Neural cell (in vitro differentiated cells): ENCODE measurements around the gene OR8S1. TPM values are rescaled to one million over a fixed set of nuclear protein-coding genes. Genes with fewer than 3 reads are reported as not detected.
"Not testable (repeated sequence)": the region's sequence is repeated elsewhere in the genome, so short reads cannot be mapped to it uniquely, and the experiment has no call there.

Source experiments
- H2AFZ ChIP-seq: fragments of 200-600, 300-800 bp; sonication (generic), shearing (Covaris generic); 2 replicates; pipeline ENCODE4 v1.6.0; 2014; ENCODE audit warnings: low read depth, mild to moderate bottlenecking, antibody characterized with exemption, low read length, moderate library complexity
- H3F3A ChIP-seq: fragments of 200-600 bp; shearing (Covaris generic); 2 replicates; pipeline ENCODE4 v1.6.1; 2016; ENCODE audit warnings: mild to moderate bottlenecking, moderate library complexity, mixed read lengths, antibody characterized with exemption, low read length; ENCODE audit not compliant: insufficient read depth, poor library complexity, severe bottlenecking
- H3K27ac ChIP-seq: fragments of 200-600, 300-800 bp; sonication (generic), shearing (Covaris generic); 2 replicates; pipeline ENCODE4 v1.5.1; 2014; ENCODE audit warnings: mild to moderate bottlenecking, low read length, moderate library complexity
- H3K27me3 ChIP-seq: fragments of 300-800, 200-600 bp; sonication (generic), shearing (Covaris generic); 2 replicates; pipeline ENCODE4 v1.6.0; 2014; ENCODE audit warnings: mild to moderate bottlenecking, low read depth, low read length, moderate library complexity; ENCODE audit not compliant: insufficient read depth
- H3K36me3 ChIP-seq: fragments of 300-800, 200-600 bp; sonication (generic), shearing (Covaris generic); 2 replicates; pipeline ENCODE4 v1.5.1; 2014; ENCODE audit warnings: mild to moderate bottlenecking, antibody characterized with exemption, low read length, moderate library complexity; ENCODE audit not compliant: insufficient read depth
- H3K4me2 ChIP-seq: fragments of 300-800, 200-600 bp; sonication (generic), shearing (Covaris generic); 2 replicates; pipeline ENCODE4 v1.6.0; 2014; ENCODE audit warnings: mild to moderate bottlenecking, low read length
- H3K4me3 ChIP-seq: fragments of 300-800, 200-600 bp; sonication (generic), shearing (Covaris generic); 2 replicates; pipeline ENCODE4 v1.5.1; 2014; ENCODE audit warnings: mild to moderate bottlenecking, low read length, moderate library complexity
- H3K79me2 ChIP-seq: fragments of 200-600 bp; shearing (Covaris generic); replicated peaks from 2 replicates; pipeline ENCODE4 v1.6.0; 2014; ENCODE audit warnings: mild to moderate bottlenecking, low read length, moderate library complexity; ENCODE audit not compliant: insufficient read depth
- H3K9ac ChIP-seq: fragments of 300-800, 200-600 bp; sonication (generic), shearing (Covaris generic); 2 replicates; pipeline ENCODE4 v1.6.1; 2016; ENCODE audit warnings: mild to moderate bottlenecking, low read length, mixed read lengths
- H3K9me2 ChIP-seq: fragments of 200-600 bp; shearing (Covaris generic); 2 replicates; pipeline ENCODE4 v1.6.1; 2016; ENCODE audit warnings: mild to moderate bottlenecking, low read length, mixed read lengths; ENCODE audit not compliant: insufficient read depth
- H3K9me3 ChIP-seq: fragments of 200-600, 300-800 bp; sonication (generic), shearing (Covaris generic); 2 replicates; pipeline ENCODE4 v1.6.1; 2016; ENCODE audit warnings: mild to moderate bottlenecking, mixed run types, low read length, moderate library complexity, mixed read lengths
- H4K20me1 ChIP-seq: fragments of 200-600 bp; shearing (Covaris generic); 2 replicates; pipeline ENCODE4 v1.6.1; 2016; ENCODE audit warnings: mild to moderate bottlenecking, mixed run types; ENCODE audit not compliant: insufficient read depth
- EP300 ChIP-seq: fragments of 450-650 bp; conservative IDR thresholded peaks from 2 replicates; pipeline ENCODE4 v1.6.1; 2014; ENCODE audit warnings: antibody characterized with exemption, mild to moderate bottlenecking, moderate library complexity; ENCODE audit not compliant: poor library complexity, severe bottlenecking
- EZH2 ChIP-seq: fragments of 200-600, 300-800 bp; shearing (Covaris generic), sonication (generic); IDR thresholded peaks from 2 replicates; pipeline ENCODE4 v1.6.1; 2014; ENCODE audit warnings: antibody characterized with exemption, low read length, borderline replicate concordance, mild to moderate bottlenecking; ENCODE audit not compliant: insufficient read depth, poor library complexity, severe bottlenecking
- MXI1 ChIP-seq: fragments of 450-650 bp; conservative IDR thresholded peaks from 2 replicates; pipeline ENCODE4 v1.6.1; 2014; ENCODE audit warnings: antibody characterized with exemption, mild to moderate bottlenecking; ENCODE audit not compliant: poor library complexity, severe bottlenecking
- POLR2AphosphoS5 ChIP-seq: IDR thresholded peaks from 2 replicates; pipeline ENCODE4 v1.6.1; 2012
- RAD21 ChIP-seq: fragments of 450-650 bp; conservative IDR thresholded peaks from 2 replicates; pipeline ENCODE4 v1.6.1; 2014; ENCODE audit warnings: antibody characterized with exemption, mild to moderate bottlenecking, moderate library complexity
- SMC3 ChIP-seq: fragments of 450-650 bp; conservative IDR thresholded peaks from 2 replicates; pipeline ENCODE4 v1.6.1; 2014; ENCODE audit warnings: antibody characterized with exemption, mild to moderate bottlenecking, moderate library complexity; ENCODE audit not compliant: poor library complexity
- TAF1 ChIP-seq: IDR thresholded peaks from 2 replicates; pipeline ENCODE4 v1.6.1; 2012; ENCODE audit warnings: low read depth
- polyA plus RNA-seq: library from polyadenylated mRNA; depleted of rRNA; stranded (reverse); fragments of >200 nt; gene quantifications from 2 replicates; pipeline ENCODE4 v1.2.3, GENCODE V29; 2014
- TF ChIP-seq, protein P1 (sequence below): IDR thresholded peaks from 2 replicates; pipeline ENCODE4 v1.6.1; 2012; ENCODE audit warnings: borderline replicate concordance
- TF ChIP-seq, protein P2 (sequence below): fragments of 450-650 bp; IDR thresholded peaks from 2 replicates; pipeline ENCODE4 v1.5.1; 2014; ENCODE audit warnings: antibody characterized with exemption, mild to moderate bottlenecking, moderate library complexity; ENCODE audit not compliant: poor library complexity, severe bottlenecking

OR8S1 gene
- polyA plus RNA-seq, 1 donor from 2014 or later, result not detected

DNA sequence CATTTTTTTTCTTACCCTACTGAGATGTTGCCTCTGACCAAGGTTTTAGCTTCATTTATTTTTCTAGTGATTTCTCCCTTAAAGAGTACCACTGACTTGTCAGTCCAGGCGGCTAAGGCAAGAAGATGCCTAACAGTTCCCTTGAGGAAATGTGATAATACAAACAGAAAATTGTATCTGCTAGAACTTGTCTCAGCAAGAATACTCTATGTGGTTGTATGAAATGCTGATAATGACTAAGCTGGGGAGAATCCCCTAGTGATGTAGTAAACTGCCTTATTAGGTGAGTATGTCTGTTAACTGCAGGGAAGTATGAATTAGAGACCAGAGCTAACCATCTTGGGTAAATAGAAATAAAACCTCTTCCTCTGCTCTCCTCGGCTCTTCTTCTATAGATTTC lies 36.4 kb upstream of the OR8S1 start:
- Histone ChIP-seq H3K27ac (no peak overlapping the region), H3K4me3 (no peak overlapping the region), H2AFZ (no peak overlapping the region), H3K9me3 (no peaks in the 10 kb centered on the region), H3K36me3 (no peaks in the 10 kb centered on the region), H3F3A (no peaks in the 10 kb centered on the region), H3K9me2 (no peaks in the 10 kb centered on the region), H3K79me2 (no peaks in the 10 kb centered on the region), H3K27me3 (no peaks in the 10 kb centered on the region), H4K20me1 (no peaks in the 10 kb centered on the region), H3K9ac (no peak overlapping the region), H3K4me2 (no peak overlapping the region)
- TF ChIP-seq POLR2AphosphoS5 (no peak), TAF1 (no peak), SMC3 (no peak), EP300 (no peak), MXI1 (no peak), RAD21 (no peak), EZH2 (no peak)
- TF ChIP-seq, protein P1, sequence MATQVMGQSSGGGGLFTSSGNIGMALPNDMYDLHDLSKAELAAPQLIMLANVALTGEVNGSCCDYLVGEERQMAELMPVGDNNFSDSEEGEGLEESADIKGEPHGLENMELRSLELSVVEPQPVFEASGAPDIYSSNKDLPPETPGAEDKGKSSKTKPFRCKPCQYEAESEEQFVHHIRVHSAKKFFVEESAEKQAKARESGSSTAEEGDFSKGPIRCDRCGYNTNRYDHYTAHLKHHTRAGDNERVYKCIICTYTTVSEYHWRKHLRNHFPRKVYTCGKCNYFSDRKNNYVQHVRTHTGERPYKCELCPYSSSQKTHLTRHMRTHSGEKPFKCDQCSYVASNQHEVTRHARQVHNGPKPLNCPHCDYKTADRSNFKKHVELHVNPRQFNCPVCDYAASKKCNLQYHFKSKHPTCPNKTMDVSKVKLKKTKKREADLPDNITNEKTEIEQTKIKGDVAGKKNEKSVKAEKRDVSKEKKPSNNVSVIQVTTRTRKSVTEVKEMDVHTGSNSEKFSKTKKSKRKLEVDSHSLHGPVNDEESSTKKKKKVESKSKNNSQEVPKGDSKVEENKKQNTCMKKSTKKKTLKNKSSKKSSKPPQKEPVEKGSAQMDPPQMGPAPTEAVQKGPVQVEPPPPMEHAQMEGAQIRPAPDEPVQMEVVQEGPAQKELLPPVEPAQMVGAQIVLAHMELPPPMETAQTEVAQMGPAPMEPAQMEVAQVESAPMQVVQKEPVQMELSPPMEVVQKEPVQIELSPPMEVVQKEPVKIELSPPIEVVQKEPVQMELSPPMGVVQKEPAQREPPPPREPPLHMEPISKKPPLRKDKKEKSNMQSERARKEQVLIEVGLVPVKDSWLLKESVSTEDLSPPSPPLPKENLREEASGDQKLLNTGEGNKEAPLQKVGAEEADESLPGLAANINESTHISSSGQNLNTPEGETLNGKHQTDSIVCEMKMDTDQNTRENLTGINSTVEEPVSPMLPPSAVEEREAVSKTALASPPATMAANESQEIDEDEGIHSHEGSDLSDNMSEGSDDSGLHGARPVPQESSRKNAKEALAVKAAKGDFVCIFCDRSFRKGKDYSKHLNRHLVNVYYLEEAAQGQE, result no peak
- TF ChIP-seq, protein P2, sequence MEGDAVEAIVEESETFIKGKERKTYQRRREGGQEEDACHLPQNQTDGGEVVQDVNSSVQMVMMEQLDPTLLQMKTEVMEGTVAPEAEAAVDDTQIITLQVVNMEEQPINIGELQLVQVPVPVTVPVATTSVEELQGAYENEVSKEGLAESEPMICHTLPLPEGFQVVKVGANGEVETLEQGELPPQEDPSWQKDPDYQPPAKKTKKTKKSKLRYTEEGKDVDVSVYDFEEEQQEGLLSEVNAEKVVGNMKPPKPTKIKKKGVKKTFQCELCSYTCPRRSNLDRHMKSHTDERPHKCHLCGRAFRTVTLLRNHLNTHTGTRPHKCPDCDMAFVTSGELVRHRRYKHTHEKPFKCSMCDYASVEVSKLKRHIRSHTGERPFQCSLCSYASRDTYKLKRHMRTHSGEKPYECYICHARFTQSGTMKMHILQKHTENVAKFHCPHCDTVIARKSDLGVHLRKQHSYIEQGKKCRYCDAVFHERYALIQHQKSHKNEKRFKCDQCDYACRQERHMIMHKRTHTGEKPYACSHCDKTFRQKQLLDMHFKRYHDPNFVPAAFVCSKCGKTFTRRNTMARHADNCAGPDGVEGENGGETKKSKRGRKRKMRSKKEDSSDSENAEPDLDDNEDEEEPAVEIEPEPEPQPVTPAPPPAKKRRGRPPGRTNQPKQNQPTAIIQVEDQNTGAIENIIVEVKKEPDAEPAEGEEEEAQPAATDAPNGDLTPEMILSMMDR, result no peak

GRCh38 chr12:48489456-48489855 lies 36.0 kb upstream of the OR8S1 start:
- H4K20me1 ChIP-seq, H2AFZ ChIP-seq, H3K27ac ChIP-seq, H3F3A ChIP-seq, H3K9ac ChIP-seq, H3K36me3 ChIP-seq, H3K4me3 ChIP-seq, H3K9me2 ChIP-seq, H3K9me3 ChIP-seq, H3K4me2 ChIP-seq, H3K79me2 ChIP-seq, H3K27me3 ChIP-seq: not testable (repeated sequence)

DNA sequence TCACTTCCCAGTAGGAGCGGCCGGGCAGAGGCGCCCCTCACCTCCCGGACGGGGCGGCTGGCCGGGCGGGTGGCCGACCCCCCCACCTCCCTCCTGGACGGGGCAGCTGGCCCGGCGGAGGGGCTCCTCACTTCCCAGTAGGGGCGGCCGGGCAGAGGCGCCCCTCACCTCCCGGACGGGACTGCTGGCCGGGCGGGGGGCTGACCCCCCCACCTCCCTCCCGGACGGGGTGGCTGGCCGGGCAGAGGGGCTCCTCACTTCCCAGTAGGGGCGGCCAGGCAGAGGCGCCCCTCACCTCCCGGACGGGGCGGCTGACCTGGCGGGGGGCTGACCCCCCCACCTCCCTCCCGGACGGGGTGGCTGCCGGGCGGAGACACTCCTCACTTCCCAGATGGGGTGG lies 25.2 kb upstream of the OR8S1 start:
- not testable (repeated sequence) for H3K27me3 ChIP-seq, H3K27ac ChIP-seq, H3F3A ChIP-seq, H4K20me1 ChIP-seq, H2AFZ ChIP-seq, H3K79me2 ChIP-seq, H3K36me3 ChIP-seq, H3K9me2 ChIP-seq, H3K4me2 ChIP-seq, H3K4me3 ChIP-seq, H3K9me3 ChIP-seq, H3K9ac ChIP-seq

- H3K36me3 ChIP-seq, H3K9me3 ChIP-seq, H2AFZ ChIP-seq, H3K79me2 ChIP-seq, H3K9ac ChIP-seq, H4K20me1 ChIP-seq, H3K4me3 ChIP-seq, H3K27me3 ChIP-seq, H3F3A ChIP-seq, H3K27ac ChIP-seq, H3K9me2 ChIP-seq, H3K4me2 ChIP-seq: not testable (repeated sequence)
These were observed 18.6 kb upstream of the OR8S1 start for GRCh38 chr12:48506836-48507235.
